ENCODE results near the gene RAB10. TPM values are rescaled to one million over a fixed set of nuclear protein-coding genes. Genes with fewer than 3 reads are reported as not detected.

RAB10 gene
- total RNA-seq, 1 experiment from 2014 or later, result 67.9 TPM

DNA sequence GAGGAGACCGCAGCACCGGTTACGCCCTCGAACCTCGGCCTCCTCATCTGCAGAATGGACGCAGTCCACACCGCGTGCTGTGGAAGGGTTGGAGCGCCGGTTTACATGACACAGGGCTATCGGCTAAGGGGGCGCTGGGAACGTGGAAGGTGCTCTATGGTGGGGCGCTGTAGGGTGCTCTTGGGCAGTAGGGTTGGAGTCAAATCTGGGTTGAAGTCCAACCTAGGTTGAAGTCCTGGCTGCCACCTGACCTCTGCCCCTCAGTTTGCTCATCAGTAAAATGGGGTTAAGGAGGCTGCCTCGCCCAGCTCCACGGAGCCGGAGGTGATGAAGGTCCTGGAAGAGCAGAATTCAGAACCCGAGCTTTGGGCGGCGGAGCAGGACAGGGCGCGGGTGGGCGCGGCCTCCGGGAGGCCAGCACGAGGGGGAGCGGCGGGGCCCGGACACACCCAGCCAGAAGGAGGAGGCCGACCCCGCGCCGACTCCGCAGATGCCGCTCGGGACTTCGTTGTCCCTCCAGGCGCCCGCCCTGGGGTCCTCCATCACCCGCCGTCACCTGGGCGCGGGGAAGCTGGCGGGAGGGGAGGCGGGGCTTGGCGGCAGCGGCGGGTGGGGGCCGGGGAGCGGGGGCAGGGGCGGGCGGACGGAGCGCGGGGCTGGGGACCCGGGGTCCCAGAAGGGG, 138.4 kb downstream of the RAB10 start:
- H3K79me2 ChIP-seq (ENCODE audit: low read length), result no peaks in the 10 kb centered on the region
- no peaks in the 10 kb centered on the region for H3K27me3 ChIP-seq (ENCODE audit: low read length)
- no peak for DNase-seq
- no peak overlapping the region for H3K4me3 ChIP-seq (ENCODE audit: low read length)
- H3K4me1 ChIP-seq (ENCODE audit: low read length), result no peaks in the 10 kb centered on the region
- no peak overlapping the region for H3K9ac ChIP-seq (ENCODE audit: low read length)
- no peaks in the 10 kb centered on the region for H3K36me3 ChIP-seq (ENCODE audit: insufficient read depth, low read length)
- no peaks in the 10 kb centered on the region for H3K9me2 ChIP-seq (replicated peaks; ENCODE audit: insufficient read depth, low read length)
- H3K9me3 ChIP-seq (ENCODE audit: low read length), result no peaks in the 10 kb centered on the region
- H2AFZ ChIP-seq (ENCODE audit: low read length), result no peak overlapping the region
- no peak overlapping the region for H3K27ac ChIP-seq (ENCODE audit: low read length)
- no peaks in the 10 kb centered on the region for H4K20me1 ChIP-seq (ENCODE audit: insufficient read depth, low read depth, low read length)
- H3K4me2 ChIP-seq (ENCODE audit: low read depth, low read length, poor library complexity, severe bottlenecking), result no peak overlapping the region

DNA sequence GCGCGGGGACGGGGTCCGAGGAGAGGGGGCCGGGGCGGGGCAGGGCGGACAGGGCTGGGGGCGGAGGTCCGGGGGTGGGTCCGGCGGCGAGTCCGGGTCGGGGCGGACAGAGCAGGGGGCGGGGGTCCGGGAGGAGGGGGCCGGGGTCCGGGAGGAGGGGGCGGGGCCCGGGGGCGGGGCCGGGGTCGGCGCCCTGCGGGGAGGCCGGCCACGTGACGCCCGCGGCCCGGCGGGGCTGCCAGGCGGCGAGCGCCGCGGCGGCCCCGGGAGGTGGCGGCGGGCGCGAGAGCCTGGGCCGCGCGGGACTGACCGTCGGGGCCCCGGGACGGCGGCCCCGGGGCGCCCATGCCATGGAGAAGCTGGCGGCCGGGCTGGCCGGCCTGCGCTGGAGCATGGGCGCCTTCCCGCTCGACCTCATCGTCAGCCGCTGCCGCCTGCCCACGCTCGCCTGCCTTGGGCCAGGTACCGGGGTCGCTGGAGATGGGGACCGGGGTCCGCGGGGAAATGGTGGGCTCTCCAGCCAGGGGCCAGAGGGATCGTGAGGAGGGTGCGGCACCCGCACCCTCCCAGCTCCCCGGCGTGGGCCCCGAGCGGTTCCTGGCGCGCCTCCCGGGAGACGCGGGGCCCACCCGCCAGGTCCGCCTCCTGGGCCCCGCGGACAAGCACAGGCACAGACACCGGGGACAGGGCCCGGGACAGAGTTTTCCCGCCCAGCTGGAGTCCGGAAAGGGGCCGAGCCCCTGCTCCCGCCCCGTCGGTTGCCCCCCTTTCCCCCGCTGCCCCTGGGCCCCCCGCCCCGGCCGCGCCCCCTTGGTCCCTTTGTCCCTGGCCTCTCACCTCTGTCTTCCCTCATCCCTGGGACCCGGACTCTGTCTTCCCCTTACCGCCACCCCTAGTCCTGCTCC, 139.2 kb downstream of the RAB10 start, which contains the start of gene GAREM2:
Gene GAREM2, plus strand, starts transcription at position 218 of the 905 bp plus-strand sequence. Its CDS starts 133 bp downstream, at position 351.
- no peaks in the 10 kb centered on the region for H3K9me2 ChIP-seq (replicated peaks; ENCODE audit: insufficient read depth, low read length)
- H3K27ac ChIP-seq (ENCODE audit: low read length), result no peak within 1 kb of the TSS
- no peaks in the 10 kb centered on the region for H4K20me1 ChIP-seq (ENCODE audit: insufficient read depth, low read depth, low read length)
- no peak for DNase-seq
- H3K27me3 ChIP-seq (ENCODE audit: low read length), result no peaks in the 10 kb centered on the region
- H2AFZ ChIP-seq (ENCODE audit: low read length), result no peak within 1 kb of the TSS
- H3K79me2 ChIP-seq (ENCODE audit: low read length), result no peaks in the 10 kb centered on the region
- H3K4me2 ChIP-seq (ENCODE audit: low read depth, low read length, poor library complexity, severe bottlenecking), result no peak within 1 kb of the TSS
- no peaks in the 10 kb centered on the region for H3K4me1 ChIP-seq (ENCODE audit: low read length)
- H3K9ac ChIP-seq (ENCODE audit: low read length), result no peak within 1 kb of the TSS
- H3K36me3 ChIP-seq (ENCODE audit: insufficient read depth, low read length), result no peaks in the 10 kb centered on the region
- H3K9me3 ChIP-seq (ENCODE audit: low read length), result no peaks in the 10 kb centered on the region
- H3K4me3 ChIP-seq (ENCODE audit: low read length), result no peak within 1 kb of the TSS

DNA sequence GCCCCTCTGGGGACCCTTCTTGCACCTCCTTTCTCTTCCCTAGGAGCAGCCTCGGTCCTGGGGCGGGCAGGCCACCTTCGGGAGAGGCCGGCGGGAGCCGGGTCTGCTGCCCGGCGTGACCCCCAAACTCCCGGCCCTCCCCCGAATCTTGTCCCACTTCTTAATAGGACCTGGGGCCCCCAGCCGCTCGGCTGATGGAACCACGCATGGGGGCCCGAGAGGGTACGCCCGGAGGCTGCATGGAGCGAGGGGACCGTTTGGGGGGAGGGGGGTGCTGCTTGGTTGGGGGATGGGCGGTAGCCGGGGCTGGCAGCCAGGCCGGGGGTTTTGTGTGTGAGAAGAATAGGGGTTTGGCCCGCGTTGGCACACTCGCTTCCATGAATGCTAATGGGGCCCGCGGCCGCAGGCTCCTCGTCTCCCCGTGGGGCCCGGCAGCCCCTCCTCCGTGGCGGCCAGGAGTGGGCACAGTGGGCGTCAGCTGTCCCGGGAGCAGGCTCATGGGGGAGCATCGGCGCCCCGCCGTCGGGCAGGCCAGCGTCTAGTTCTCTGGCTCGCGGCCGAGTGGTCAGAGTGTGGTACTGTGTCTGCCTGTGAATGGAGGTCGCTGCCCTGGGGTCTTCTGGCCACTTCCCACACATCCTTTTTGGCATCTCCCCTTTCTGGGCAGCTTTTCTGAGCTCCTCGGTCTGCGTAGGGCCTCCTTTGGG, 140.0 kb downstream of the RAB10 start:
- Histone ChIP-seq H3K36me3 (ENCODE audit: insufficient read depth, low read length) (no peaks in the 10 kb centered on the region), H3K9me3 (ENCODE audit: low read length) (no peaks in the 10 kb centered on the region), H3K9me2 (replicated peaks; ENCODE audit: insufficient read depth, low read length) (no peaks in the 10 kb centered on the region), H3K27me3 (ENCODE audit: low read length) (no peaks in the 10 kb centered on the region), H3K79me2 (ENCODE audit: low read length) (no peaks in the 10 kb centered on the region), H3K4me3 (ENCODE audit: low read length) (no peak overlapping the region), H3K4me1 (ENCODE audit: low read length) (peaks cover 1% of the 10 kb centered on the region), H3K4me2 (ENCODE audit: low read depth, low read length, poor library complexity, severe bottlenecking) (no peak overlapping the region), H4K20me1 (ENCODE audit: insufficient read depth, low read depth, low read length) (no peaks in the 10 kb centered on the region), H3K9ac (ENCODE audit: low read length) (no peak overlapping the region), H2AFZ (ENCODE audit: low read length) (no peak overlapping the region), H3K27ac (ENCODE audit: low read length) (no peak overlapping the region)
- no peak for DNase-seq

DNA sequence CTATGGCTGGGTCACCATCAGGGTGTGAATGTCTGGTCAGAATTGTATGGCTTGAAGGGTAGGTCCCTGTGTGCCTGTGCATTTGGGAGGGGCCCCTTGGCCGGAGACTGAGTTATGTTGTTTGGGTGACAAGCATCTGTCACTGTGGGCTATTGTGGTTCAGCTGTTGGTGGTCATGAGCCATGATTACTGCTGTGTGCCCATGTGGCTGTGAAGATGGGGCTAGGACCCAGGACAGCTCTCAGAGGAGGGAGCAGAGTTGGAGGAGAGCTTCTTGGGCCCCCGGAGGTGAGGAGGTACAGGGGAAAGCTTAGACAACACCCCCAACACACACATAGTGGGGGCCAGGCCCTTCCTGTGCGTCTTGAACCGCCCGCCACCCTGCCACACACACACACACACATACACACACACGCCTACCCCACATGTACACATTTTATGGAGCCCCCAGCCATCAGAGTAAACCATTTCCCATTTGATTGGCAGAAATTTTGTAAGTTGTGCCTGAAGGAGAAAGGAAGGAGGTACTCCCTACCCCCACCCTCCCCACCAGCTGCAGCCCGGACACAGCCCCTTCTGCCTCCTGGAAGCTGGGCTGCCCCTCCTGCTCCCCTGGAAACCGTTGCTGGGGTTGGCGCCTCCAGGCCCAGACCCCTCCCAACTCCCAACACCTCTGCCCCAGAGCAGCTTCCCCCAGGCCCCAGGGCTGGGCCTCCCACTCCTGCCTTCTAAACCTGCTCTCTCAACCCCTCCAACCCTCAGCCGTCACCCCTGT, 141.0 kb downstream of the RAB10 start:
- H3K9me3 ChIP-seq (ENCODE audit: low read length), result no peaks in the 10 kb centered on the region
- H3K4me2 ChIP-seq (ENCODE audit: low read depth, low read length, poor library complexity, severe bottlenecking), result no peak overlapping the region
- no peaks in the 10 kb centered on the region for H3K27me3 ChIP-seq (ENCODE audit: low read length)
- peaks cover 9% of the 10 kb centered on the region for H3K4me1 ChIP-seq (ENCODE audit: low read length)
- no peak for DNase-seq
- H3K79me2 ChIP-seq (ENCODE audit: low read length), result no peaks in the 10 kb centered on the region
- H4K20me1 ChIP-seq (ENCODE audit: insufficient read depth, low read depth, low read length), result no peaks in the 10 kb centered on the region
- H3K4me3 ChIP-seq (ENCODE audit: low read length), result no peak overlapping the region
- H3K27ac ChIP-seq (ENCODE audit: low read length), result no peak overlapping the region
- H3K9ac ChIP-seq (ENCODE audit: low read length), result no peak overlapping the region
- H3K9me2 ChIP-seq (replicated peaks; ENCODE audit: insufficient read depth, low read length), result no peaks in the 10 kb centered on the region
- no peaks in the 10 kb centered on the region for H3K36me3 ChIP-seq (ENCODE audit: insufficient read depth, low read length)
- H2AFZ ChIP-seq (ENCODE audit: low read length), result no peak overlapping the region

DNA sequence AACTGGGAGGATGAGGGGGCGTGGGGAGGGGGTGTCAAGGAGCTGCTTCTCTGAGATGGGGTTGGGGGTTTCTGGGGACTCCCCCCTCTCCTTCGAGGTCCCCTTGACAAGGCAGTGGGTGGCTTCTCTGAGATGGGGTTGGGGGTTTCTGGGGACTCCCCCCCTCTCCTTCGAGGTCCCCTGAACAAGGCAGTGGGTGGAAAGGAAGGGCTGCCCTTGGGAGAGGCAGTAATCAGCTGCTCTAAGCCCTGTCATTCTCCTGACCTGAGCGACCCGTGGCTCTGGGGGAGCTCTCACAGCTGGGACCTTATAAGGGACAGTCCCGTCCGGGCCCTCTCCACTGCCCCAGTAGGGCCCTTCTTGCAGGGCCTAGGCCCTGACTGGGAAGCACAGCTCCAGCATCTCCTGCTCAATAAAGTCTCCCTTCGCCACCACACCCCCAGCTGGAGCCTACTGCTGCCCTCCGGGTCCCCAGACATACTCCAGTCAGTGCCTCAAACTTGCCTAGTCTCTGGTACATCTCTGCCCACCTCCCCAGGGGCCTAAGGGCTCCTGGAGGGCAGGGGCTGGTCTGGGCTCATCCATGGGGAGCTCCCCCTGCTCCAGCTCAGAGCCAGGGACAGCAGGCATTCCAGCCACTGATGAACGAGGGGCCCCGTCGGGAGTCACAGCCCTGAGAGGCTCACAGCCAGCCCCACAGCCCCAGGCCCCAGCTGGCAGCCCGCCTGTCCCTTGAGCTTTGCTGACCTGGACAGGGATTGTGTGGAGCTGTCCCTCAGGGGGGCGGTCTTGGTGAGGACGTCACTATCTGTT, 141.8 kb downstream of the RAB10 start:
- H3K4me2 ChIP-seq (ENCODE audit: low read depth, low read length, poor library complexity, severe bottlenecking), result no peak overlapping the region
- no peaks in the 10 kb centered on the region for H3K9me2 ChIP-seq (replicated peaks; ENCODE audit: insufficient read depth, low read length)
- H3K79me2 ChIP-seq (ENCODE audit: low read length), result no peaks in the 10 kb centered on the region
- no peaks in the 10 kb centered on the region for H3K36me3 ChIP-seq (ENCODE audit: insufficient read depth, low read length)
- H4K20me1 ChIP-seq (ENCODE audit: insufficient read depth, low read depth, low read length), result no peaks in the 10 kb centered on the region
- H3K9ac ChIP-seq (ENCODE audit: low read length), result no peak overlapping the region
- DNase-seq, result no peak
- H3K9me3 ChIP-seq (ENCODE audit: low read length), result no peaks in the 10 kb centered on the region
- H3K27me3 ChIP-seq (ENCODE audit: low read length), result no peaks in the 10 kb centered on the region
- H3K4me3 ChIP-seq (ENCODE audit: low read length), result no peak overlapping the region
- H3K27ac ChIP-seq (ENCODE audit: low read length), result no peak overlapping the region
- no peak overlapping the region for H2AFZ ChIP-seq (ENCODE audit: low read length)
- H3K4me1 ChIP-seq (ENCODE audit: low read length), result peaks cover 9% of the 10 kb centered on the region

DNA sequence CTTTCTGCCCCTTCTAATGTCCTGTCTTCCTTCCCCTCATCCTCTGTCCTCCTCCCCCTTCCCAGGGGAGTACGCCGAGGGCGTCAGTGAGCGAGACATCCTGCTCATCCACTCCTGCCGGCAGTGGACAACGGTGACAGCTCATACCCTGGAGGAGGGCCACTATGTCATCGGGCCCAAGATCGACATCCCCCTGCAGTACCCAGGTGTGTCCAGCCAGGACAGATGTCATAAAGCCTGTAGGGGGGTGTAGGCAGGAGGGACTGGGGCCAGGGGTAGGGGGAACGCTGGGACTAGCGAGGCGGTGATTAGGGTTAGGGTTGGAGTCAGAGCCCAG, 142.4 kb downstream of the RAB10 start:
- no peaks in the 10 kb centered on the region for H3K27me3 ChIP-seq (ENCODE audit: low read length)
- no peak for DNase-seq
- H3K79me2 ChIP-seq (ENCODE audit: low read length), result no peaks in the 10 kb centered on the region
- no peak overlapping the region for H3K27ac ChIP-seq (ENCODE audit: low read length)
- no peaks in the 10 kb centered on the region for H3K9me3 ChIP-seq (ENCODE audit: low read length)
- H4K20me1 ChIP-seq (ENCODE audit: insufficient read depth, low read depth, low read length), result no peaks in the 10 kb centered on the region
- H2AFZ ChIP-seq (ENCODE audit: low read length), result no peak overlapping the region
- no peaks in the 10 kb centered on the region for H3K36me3 ChIP-seq (ENCODE audit: insufficient read depth, low read length)
- no peak overlapping the region for H3K4me3 ChIP-seq (ENCODE audit: low read length)
- no peak overlapping the region for H3K9ac ChIP-seq (ENCODE audit: low read length)
- peaks cover 9% of the 10 kb centered on the region for H3K4me1 ChIP-seq (ENCODE audit: low read length)
- H3K9me2 ChIP-seq (replicated peaks; ENCODE audit: insufficient read depth, low read length), result no peaks in the 10 kb centered on the region
- H3K4me2 ChIP-seq (ENCODE audit: low read depth, low read length, poor library complexity, severe bottlenecking), result no peak overlapping the region

DNA sequence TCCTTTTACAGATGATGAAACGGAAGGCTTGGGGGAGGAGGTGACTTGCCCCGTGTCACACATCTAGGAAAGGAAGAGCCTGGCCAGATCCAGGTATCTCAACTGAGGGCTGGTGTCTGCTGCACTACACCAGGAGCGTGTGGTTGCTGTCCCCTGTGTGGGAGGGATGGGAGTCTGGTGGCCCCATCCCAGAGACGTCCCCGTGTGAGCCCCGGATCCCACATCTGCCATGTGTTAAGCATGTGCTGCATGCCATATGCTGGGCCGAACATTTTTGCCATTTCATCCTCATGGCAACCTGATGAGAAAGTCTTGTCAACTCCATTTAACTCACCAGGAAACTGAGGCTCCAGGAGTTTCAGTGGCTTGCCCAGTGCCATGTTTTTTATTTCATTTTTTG, 143.2 kb downstream of the RAB10 start:
- no peak for DNase-seq
- H3K27ac ChIP-seq (ENCODE audit: low read length), result no peak overlapping the region
- H3K9me2 ChIP-seq (replicated peaks; ENCODE audit: insufficient read depth, low read length), result no peaks in the 10 kb centered on the region
- peaks cover 9% of the 10 kb centered on the region for H3K4me1 ChIP-seq (ENCODE audit: low read length)
- H3K4me3 ChIP-seq (ENCODE audit: low read length), result no peak overlapping the region
- no peaks in the 10 kb centered on the region for H4K20me1 ChIP-seq (ENCODE audit: insufficient read depth, low read depth, low read length)
- no peaks in the 10 kb centered on the region for H3K27me3 ChIP-seq (ENCODE audit: low read length)
- no peak overlapping the region for H2AFZ ChIP-seq (ENCODE audit: low read length)
- no peaks in the 10 kb centered on the region for H3K36me3 ChIP-seq (ENCODE audit: insufficient read depth, low read length)
- no peak overlapping the region for H3K9ac ChIP-seq (ENCODE audit: low read length)
- H3K79me2 ChIP-seq (ENCODE audit: low read length), result no peaks in the 10 kb centered on the region
- H3K9me3 ChIP-seq (ENCODE audit: low read length), result no peaks in the 10 kb centered on the region
- no peak overlapping the region for H3K4me2 ChIP-seq (ENCODE audit: low read depth, low read length, poor library complexity, severe bottlenecking)
